NCI-H1930 (cell line): Measurements from ENCODE around the gene FUCA1.
"Not testable (repeated sequence)": the region's sequence is repeated elsewhere in the genome, so short reads cannot be mapped to it uniquely, and the experiment has no call there.

Experiments
- DNase-seq, 2 experiments: peaks; one replicate each; lab custom pipeline; 2025; lab: John Stamatoyannopoulos, UW

FUCA1 gene

DNA sequence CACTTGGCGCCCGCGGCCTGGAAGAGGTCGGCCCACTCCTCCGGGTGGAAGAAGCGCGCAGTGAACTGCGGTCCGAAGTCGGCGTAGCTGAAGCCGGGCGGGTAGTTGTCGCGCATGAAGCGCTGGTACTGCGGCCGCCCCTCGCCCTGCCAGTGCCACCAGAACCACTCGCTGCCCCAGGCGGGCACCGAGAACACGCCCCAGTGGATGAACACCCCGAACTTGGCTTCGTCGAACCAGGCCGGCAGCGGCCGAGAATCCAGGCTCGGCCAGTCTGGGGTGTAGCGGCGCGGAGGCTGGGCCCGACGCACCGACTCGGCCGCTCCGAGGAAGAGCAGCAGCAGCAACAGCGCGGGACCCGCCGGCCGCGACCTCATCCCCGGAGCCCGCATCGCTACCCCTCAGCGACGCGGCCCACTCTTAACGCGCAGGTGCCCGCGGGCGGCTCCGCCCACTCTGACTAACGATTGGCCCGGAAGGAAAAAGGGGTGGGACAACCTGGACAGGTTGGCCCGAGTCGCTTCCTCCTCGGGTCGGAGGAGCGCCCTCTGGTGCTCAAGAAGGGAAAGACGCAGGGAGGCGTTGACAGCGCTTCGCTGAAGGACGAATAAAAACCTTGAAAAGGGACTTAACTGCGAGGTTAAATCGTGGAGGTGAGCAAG is at the start of gene FUCA1:
TSS of gene FUCA1 (minus strand) at position 396 of the 662 bp plus-strand sequence. CDS start at position 392, 4 bp downstream.
- peak; percentile 94 for DNase-seq

DNA sequence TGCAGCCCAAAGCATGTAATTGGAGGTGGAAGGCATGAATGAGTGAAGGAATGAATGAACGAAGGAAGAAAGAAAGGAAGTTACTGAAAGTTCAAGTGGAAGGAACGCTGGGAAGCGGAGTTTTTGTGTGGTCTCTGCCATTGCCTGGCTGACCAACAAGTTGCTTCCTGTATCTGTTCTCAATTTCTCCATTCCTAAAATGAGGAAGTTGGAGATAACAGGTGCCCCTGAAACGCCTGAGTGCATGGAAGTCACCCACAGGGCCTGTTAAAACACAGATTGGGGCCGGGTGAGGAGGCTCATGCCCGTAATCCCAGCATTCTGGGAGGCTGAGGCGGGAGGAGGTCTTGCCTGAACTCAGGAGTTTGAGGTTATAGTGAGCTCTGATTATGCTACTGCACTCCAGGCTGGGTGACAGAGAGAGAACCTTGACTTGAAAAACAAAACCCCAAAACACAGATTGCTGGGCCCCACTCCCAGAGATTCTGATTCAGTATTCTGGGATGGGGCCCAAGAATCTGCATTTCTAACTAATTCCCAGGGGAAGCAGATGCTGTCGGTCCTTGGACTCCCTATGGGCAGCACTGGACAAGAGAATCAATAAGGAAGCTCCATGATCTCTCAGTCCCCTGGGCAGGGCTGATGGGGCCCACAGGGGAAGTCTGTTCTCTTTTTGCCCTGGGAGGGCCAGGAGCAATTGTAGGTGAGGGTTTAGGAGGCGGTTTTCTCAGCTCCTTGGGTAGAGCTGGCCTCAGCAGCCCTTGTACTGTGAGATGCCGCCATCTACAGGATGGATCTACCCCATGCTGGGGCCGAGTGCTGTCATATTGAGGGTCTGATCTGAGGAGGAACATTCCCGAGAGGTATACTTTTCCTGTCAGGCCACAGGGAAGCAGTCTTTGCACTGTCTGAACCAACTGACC is 48.4 kb upstream of the FUCA1 start:
- DNase-seq = peak; percentile 35 to 69

DNA sequence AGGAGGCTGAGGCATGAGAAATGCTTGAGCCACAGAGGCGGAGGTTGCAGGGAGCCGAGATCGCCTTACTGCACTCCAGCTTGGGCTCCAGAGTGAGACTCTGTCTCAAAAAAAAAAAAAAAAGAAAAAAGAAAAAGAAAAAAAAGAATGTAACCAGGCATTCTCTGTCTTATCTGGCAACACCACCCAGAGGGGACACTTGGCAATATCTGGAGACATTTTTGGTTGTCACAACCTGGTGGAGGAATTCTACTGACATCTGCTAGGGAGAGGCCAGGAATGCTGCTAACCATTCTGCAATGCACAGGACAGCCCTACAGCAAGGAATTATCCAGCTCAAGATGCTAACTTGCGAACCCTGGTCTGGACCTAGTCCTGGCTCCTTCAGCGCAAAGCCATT is 47.4 kb upstream of the FUCA1 start:
- DNase-seq = no peak

DNA sequence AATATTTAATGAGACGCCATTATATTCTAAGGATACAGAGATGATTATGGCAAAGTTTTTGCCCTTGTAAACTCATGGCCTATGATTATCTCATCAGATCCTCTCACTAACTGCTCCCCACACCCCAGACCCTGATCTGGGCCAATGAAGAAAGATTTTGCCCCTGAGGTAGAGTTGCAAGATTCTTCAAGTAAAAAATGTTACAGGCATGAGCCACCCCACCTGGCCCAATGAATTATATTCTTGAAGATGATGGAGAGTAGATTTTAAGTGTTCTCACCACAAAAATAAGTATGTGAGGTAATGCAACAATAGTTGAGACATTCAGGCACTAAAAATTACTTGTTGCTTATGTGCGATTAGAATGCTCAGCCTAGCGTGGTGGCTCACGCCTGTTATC is 46.8 kb upstream of the FUCA1 start:
- DNase-seq = no peak

DNA sequence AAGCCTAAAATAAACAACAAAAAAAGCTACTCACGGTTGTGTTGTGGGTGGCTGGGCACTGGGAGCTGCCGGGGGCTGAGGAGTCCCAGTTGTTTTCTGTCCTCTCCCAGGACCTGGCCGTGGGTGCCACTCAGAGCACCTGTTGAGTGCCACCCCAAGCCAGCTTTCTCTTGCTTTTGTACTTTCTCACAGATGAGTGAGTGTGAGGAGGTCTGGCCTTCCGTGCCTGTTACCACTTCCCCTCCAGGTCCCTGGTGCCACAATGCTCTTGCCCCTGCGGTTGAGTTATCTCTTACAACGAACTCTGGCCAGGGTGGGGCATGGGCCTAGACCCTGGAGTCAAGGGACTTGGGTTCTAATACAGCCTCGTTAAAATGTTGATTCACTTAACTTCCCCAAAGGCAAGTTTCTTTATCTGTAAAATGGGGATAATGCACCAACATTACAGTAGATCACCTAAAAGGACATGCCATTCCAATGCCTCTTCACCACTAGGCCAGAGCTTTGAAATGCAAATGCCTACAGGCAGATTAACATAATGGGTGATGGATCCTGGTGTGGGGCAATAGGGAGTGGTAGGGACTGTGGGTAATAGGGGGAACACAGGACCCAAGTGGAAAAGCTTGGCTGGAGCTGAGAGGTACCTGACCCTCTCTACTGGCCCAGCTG is 45.3 kb upstream of the FUCA1 start, which contains the start of gene CNR2:
TSS of gene CNR2 (minus strand) at position 151 of the 669 bp plus-strand sequence. CDS start 37,745 bp downstream, outside the sequence.
- DNase-seq = no peak

DNA sequence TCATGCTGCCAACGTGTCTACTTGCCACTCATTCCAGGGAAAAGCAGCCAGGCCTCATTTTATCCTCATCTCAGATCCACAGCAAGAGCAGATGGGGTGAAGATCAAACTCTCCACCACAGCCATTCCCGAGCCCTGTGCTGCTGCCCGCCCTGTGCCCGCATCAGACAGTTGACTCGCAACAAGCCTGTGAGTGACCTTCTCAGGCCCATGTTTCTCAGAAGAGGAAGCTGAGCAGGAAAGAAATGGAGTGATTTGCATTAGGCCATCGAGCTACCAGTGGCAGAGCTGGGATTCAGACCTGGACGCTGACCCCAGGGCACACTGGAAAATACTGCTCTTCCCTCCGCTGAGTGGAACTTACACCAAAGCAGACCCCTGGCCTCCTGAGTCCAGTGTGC is 43.8 kb upstream of the FUCA1 start:
- DNase-seq = no peak

DNA sequence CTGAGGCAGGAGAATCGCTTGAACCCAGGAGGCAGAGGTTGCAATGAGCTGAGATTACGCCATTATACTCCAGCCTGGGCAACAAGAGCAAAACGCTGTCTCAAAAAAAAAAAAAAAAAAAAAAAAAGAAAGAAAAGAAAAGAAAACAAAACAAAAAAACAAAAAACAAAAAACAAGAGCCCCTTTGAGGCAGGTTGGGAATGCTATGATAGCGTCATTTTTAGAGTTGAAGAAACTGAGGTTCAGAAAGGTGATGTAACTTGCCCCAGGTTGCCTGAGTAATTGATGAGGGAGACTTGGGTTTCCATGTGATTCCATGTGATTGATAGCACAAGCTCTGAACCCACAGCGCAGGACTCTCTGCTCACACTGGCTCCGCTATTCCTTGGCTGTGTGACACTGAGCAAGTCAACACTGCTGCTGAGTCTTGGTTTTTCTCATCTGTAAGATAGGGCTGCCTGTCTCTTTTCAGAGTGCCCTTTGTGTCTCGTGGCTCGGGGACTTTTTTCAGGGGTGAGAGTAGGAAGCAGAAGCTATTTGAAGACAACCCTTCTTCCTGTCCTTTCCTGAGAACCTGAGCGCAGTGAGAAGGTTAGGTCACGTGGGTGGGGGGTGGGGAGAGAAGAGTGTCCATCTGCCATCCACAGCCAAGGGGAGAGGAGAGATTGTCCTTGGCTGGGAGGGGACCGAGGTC is 42.6 kb upstream of the FUCA1 start:
- DNase-seq = no peak

DNA sequence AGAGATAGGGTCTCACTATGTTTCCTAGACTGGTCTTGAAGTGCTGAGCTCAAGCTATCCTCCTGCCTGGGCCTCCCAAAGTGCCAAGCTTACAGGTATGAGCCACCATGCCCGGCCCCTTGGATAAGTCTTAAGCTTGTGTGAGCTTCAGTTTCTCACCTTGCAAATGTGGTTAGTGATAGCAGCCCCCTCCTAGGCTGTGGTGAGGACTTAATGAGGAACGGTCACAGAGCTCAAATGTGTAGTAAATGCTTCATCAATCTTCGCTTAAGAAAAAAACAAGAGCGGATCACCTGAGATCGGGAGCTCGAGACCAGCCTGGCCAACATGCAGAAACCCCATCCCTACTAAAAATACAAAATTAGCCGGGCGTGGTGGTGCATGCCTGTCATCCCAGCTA is 42.1 kb upstream of the FUCA1 start:
- DNase-seq = no peak

DNA sequence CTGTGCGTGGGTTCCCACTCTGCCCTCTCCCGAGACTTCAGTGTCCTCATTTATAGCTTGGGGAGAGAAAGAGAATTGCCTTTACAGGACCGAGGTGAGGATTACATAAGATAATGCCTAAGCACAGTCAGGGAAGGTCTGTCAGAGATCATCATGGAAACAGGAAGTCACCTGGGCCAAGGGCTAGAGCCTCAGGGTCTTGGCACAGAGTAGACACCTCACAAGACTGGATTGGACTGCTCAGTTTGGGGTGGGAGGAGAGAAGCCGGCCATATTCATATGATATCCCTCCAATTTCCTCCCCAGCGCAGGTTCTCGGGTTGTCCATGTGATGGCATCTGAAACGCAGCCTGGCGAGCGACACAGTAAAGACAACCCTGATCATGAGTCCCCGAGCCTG is 41.3 kb upstream of the FUCA1 start:
- no peak for DNase-seq

DNA sequence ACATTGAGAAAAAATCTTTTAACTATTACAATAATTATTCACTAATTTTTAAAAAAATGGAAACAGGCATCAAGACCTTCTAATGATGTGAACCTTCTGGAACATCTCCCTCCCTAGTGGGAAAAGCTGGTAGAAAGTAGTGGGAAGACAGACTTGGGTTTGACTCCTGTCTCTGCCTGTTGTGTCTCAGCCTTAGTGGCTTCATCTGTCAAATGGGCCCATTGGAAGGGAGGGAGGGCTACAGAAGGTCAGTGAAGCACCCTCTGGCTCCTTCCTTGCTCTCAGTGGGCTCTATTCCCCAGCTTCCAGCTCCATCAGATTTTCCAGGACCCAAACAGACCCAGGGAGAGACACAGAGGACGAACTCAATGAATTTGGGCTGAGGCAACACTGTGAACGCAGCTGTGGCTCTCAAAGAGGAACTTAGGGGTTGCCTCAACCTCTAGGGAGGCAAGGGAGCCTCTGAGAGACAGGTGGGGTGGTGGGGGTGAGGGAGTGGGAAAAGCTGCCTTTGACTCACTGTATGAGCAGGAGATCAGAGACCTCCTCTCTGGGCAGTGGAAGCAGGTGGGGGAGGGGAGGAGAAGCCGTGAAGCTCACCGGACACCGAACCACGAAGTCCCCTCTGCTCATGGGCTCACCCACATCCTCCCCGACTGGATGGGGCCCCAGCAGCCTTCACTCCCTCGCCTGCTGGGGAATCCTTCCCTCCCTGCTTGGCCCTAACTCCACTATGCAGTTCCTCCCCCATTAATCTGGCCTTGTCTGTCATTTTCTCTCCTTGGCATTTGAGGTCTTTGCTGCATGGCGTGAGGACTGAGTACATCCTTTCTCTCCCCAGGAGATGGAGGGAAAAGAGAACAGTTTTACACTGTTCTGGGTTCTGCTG is 40.6 kb upstream of the FUCA1 start:
- DNase-seq = no peak

DNA sequence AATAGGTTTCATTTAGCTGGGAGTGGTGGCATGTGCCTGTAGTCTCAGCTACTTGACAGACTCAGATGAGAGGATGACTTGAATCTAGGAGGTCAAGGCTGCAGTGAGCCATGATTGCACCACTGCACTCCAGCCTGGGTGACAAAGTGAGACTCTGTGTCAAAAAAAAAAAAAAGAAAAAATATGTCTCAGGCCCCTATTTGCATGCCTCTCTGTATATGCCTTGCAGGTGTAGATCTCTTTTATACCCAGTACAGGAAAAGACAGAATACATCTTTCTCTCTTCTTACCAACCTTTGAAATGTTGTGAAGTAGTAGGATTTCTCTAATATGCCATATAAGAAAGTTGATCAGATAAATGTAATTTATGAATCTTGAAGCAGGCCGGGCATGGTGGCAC is 38.6 kb upstream of the FUCA1 start:
- DNase-seq = no peak

DNA sequence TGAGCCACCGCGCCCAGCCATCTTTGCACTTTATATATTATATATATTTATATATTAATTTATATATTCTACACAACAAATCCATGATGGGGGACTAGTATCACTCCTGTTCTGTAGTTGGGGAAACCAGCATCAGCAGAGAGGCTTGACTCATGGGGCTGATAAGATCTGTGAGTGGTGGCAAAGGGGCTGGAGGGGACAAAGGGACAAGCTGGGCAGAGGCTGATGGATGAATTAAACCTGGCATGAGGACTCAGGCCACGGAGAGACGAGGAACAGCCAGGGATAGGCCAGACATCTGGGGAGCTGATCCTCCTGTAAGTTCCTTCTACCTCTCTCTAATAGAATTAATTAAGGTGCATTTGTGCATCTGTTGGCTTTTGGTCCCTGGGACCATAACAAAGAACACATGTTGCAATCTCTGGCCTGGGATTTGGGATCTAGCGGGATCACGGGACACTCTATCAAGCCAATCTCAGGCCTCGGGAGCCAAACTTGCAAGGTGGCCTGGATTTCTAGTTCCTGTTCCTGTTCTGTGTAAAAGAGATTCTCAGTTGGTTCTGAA is 37.5 kb upstream of the FUCA1 start:
- no peak for DNase-seq

DNA sequence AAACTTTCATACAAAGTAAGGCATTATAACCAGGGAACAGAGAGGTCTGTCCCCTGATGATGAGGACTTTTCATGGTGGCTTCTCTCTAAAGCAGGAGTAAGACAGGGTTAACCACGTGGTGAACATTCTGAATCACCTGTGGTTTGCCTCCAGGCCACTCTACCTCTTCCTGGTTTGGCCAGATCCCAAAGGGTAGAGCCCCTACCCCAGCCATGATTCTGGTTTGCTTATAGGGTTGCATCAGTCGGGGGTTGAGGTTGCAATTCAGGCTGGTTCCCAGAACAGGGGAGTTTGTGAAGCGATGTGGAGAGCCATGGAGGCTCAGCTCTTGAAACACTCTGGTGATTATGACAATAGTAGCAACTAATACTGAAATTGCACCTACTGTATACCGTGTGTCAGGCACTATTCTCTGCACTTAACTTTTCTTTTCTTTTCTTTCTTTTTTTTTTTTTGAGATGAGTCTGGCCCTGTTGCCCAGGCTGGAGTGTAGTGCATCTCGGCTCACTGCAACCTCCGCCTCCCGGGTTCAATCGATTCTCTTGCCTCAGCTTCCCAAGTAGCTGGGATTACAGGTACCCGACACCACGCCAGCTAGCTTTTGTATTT is 36.8 kb upstream of the FUCA1 start:
- no peak for DNase-seq

DNA sequence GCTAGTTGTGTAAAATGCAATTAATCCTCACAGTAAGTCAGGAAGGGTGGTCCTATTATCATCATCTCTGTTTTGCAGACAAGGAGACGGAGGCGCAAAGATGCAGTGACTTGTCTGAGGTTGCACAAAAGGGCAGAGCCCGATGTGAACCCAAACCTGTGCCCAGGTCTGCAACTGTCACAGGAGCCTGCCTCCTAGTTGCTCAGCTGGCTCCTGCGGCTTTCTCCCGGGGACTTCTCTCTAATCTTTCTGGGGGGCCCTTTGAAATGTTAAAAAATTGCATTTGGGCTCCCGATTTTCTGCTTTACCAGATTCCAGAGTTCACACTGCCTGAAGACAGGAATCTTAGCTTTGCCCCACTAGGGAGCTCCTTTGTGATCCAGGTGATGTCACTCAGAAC is 35.7 kb upstream of the FUCA1 start:
- DNase-seq = no peak

DNA sequence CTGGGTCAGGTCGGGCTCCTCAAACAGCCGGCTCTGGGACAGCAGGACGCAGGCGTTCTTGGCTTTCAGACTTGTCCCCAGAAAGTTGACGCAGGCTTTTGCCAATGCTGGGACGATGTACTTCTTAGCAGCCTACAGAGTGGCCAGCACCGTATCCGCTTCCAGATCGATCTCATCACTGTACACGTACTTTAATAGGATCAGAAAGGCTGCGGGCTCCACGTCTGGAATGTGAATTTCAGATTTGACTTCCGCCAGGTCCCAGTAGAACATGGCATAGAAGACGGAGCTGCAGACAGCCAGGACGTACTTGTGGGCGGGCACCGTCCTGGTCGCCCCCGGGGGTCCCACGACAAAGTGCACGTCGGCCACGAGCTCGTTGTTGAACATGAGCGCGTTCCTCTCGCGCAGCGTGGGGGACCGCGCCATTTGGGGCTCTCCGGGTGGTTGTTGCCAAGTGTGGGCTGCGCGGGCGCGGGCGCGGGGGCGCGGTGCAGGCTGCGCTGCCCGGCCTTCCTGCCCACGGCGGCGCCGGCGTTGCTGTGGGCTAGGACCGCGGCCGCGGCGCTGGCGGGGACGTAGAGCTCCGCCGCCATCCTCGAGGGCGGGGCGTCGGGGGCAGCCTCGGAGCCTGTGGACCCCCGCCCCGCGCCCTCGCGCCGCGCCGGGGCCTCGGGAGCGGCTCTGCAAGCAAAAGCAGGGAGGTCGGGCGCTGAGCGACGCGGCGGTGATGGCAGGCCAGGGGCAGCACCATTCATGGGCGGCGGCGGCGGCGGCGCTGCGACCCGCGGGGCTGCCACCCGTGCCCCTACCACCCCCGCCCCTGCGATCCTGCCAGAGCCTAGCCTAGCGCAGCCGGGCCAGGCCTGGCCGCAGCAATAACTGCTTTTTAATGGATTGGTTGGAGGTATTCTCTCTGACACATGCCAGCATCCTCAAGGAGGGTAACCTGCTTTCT is 34.5 kb upstream of the FUCA1 start:
- DNase-seq = no peak

DNA sequence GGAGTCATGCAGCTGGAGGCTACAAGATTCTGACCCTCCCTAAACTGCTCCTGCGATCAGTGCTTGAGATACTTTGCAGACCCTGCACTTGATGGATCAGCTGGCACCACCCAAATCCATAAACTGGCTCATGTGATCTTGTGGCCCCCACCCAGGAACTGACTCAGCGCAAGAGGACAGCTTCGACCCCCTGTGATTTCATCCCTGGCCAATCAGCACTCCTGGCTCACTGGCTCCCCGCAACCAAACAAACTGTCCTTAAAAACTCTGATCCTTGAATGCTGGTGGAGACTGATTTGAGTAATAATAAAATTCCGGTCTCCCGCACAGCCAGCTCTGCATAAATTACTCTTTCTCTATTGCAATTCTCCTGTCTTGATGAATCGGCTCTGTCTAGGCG is 31.9 kb upstream of the FUCA1 start:
- DNase-seq = not testable (repeated sequence)

DNA sequence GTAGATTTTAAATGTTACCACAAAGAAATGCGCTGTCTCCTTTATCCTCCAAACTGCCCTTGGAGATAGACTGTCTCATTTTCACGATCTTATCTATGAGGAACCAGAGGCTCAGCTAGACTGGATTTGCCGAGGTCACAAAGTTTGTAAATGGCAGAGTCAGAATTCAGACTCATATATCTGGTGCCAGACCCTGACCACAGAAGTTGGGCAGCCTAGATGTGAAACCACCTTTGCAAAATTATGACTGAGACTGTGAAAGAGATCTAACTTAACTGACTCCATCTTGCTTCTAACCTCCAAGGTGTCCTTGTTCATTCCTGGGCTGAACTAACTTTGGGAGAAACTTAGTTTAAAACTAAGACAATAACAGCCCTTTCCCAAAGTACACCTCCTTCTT is 31.0 kb upstream of the FUCA1 start:
- DNase-seq = no peak

DNA sequence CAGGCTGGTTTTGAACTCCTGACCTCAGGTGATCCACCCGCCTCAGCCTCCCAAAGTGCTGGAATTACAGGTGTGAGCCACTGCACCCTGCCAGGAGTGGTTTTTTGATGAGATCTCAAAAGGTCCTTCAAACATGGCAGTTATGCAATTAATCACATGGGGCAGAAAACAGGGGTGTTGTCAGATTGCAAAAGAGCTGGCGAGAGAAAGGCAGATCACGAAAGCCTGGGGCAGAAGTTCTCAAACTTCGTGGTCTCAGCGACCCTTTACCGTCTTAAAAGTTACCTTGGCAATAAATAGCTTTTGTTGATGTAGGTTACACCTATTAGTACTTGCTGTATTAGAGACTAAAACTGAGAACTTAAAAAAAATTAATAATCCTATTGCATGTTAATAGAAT is 29.0 kb upstream of the FUCA1 start:
- DNase-seq = no peak

DNA sequence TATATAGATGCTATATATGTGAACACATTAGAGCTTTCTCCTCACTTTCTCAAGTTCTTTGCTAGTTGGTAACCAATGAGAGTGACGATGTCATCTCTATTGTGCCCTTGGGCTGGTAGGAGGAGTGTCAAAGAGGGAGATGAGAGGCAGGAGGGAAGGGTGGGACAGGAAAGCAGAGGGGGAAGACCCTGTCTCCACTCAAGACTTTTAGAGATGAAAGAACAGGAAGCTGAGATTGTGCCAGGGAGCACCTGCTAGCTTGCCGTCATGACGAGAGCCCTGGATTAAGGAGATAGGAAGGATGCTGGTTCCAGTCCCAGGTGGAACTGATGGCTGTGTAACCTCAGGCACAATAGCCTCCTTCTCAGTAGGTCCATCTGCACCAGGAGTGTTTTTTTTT is 28.4 kb upstream of the FUCA1 start:
- DNase-seq = no peak
